HepG2 (cell line): Measurements from ENCODE around the gene PAX4.

Experiments
- ATF3 ChIP-seq: sonication (generic); formaldehyde crosslinking; IDR thresholded peaks from 2 replicates; pipeline ENCODE4 v1.4.0; 2020; ENCODE audit warnings: missing genetic modification reagents
- CEBPB ChIP-seq: IDR thresholded peaks from 2 replicates; pipeline ENCODE4 v1.6.1; 2011; ENCODE audit warnings: low read depth, low read length, improper control_type of control experiment, borderline replicate concordance
- EP300 ChIP-seq, 3 experiments: sonication (generic) in 1 of 3; formaldehyde crosslinking in 1 of 3; IDR thresholded peaks; 2 replicates each; pipeline versions ENCODE4 v1.5.1 to v1.6.1; 2011 to 2020; ENCODE audit warnings: low read depth in 2 of 3, low read length in 2 of 3, borderline replicate concordance in 1 of 3, improper control_type of control experiment in 1 of 3, mild to moderate bottlenecking in 1 of 3, missing genetic modification reagents in 1 of 3, moderate library complexity in 1 of 3
- FOXJ3 ChIP-seq: sonication (generic); formaldehyde crosslinking; IDR thresholded peaks from 2 replicates; pipeline ENCODE4 v1.4.0; 2020; ENCODE audit warnings: missing genetic modification reagents, mild to moderate bottlenecking, borderline replicate concordance
- HHEX ChIP-seq: IDR thresholded peaks from 2 replicates; pipeline ENCODE4 v1.6.1; 2016; ENCODE audit warnings: control low read depth
- NFE2 ChIP-seq: sonication (generic); formaldehyde crosslinking; IDR thresholded peaks from 2 replicates; pipeline ENCODE4 v1.4.0; 2020; ENCODE audit warnings: missing genetic modification reagents
- PAX8 ChIP-seq: sonication (generic); formaldehyde crosslinking; IDR thresholded peaks from 2 replicates; pipeline ENCODE4 v1.8.0; 2022; ENCODE audit warnings: mild to moderate bottlenecking, missing genetic modification reagents, borderline replicate concordance
- RNF2 ChIP-seq: fragments of 450-650 bp; conservative IDR thresholded peaks from 2 replicates; pipeline ENCODE4 v1.6.1; 2016; ENCODE audit warnings: low read depth
- SIN3A ChIP-seq: IDR thresholded peaks from 2 replicates; pipeline ENCODE4 v1.6.1; 2011; ENCODE audit warnings: low read depth, mild to moderate bottlenecking, control low read depth, low read length, borderline replicate concordance
- TERF1 ChIP-seq: sonication (generic); formaldehyde crosslinking; IDR thresholded peaks from 2 replicates; pipeline ENCODE4 v1.8.0; 2022; ENCODE audit warnings: mild to moderate bottlenecking, missing genetic modification reagents, moderate library complexity
- ZNF101 ChIP-seq: sonication (generic); formaldehyde crosslinking; IDR thresholded peaks from 2 replicates; pipeline ENCODE4 v1.4.0; 2020; ENCODE audit warnings: mild to moderate bottlenecking, low read depth, missing genetic modification reagents, borderline replicate concordance
- ZNF17 ChIP-seq: sonication (generic); formaldehyde crosslinking; IDR thresholded peaks from 2 replicates; pipeline ENCODE4 v1.5.0; 2020; ENCODE audit warnings: mild to moderate bottlenecking, missing genetic modification reagents
- TF ChIP-seq, protein P1 (sequence below): IDR thresholded peaks from 2 replicates; pipeline ENCODE4 v1.6.1; 2016

DNA sequence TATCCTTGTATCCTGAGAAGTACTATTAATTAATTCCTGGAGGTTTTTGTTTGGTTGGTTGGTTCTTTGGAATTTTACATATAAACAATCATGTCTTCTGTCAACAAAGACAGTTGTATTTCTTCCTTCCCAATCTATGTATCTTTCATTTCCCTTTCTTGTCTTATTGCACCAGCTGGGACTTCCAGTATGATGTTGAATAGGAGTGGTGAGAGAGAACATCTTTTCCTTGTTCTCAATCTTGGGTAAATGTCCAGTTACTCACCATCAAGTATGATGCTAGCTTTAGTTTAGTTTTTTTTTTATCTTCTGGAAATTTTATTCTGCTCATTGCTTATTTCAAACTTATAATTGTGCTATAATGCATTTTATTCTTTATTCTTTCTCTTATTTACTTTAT is 7.4 kb upstream of the PAX4 start:
- TF ChIP-seq, protein P1, sequence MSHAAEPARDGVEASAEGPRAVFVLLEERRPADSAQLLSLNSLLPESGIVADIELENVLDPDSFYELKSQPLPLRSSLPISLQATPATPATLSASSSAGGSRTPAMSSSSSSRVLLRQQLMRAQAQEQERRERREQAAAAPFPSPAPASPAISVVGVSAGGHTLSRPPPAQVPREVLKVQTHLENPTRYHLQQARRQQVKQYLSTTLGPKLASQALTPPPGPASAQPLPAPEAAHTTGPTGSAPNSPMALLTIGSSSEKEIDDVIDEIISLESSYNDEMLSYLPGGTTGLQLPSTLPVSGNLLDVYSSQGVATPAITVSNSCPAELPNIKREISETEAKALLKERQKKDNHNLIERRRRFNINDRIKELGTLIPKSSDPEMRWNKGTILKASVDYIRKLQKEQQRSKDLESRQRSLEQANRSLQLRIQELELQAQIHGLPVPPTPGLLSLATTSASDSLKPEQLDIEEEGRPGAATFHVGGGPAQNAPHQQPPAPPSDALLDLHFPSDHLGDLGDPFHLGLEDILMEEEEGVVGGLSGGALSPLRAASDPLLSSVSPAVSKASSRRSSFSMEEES (CRISPR knock-in tag): no peak
- TF ChIP-seq RNF2: no peak
- no peak for TF ChIP-seq TERF1 (CRISPR knock-in tag)
- TF ChIP-seq SIN3A: no peak
- TF ChIP-seq ZNF101 (CRISPR knock-in tag): no peak
- TF ChIP-seq EP300 (IDR thresholded peaks at IDR 0.05; ENCODE audit: low read depth in 2 of 2, low read length in 2 of 2): no peak
- no peak for TF ChIP-seq EP300 (CRISPR knock-in tag; IDR thresholded peaks at IDR 0.05; ENCODE audit: borderline replicate concordance)
- TF ChIP-seq FOXJ3 (CRISPR knock-in tag): no peak
- TF ChIP-seq CEBPB: no peak
- no peak for TF ChIP-seq NFE2
- no peak for TF ChIP-seq ZNF17 (CRISPR knock-in tag)
- no peak for TF ChIP-seq ATF3 (CRISPR knock-in tag)
- TF ChIP-seq HHEX (CRISPR knock-in tag): no peak
- TF ChIP-seq PAX8: no peak
